OCI-LY3 (cell line): Measurements from ENCODE around the gene RNF14.

ENCODE experiments used
- CTCF ChIP-seq: fragments of 200-600, 300-600 bp; sonication (generic); IDR thresholded peaks from 2 replicates; pipeline ENCODE4 v1.5.1; 2014; ENCODE audit warnings: antibody characterized with exemption, low read length, low read depth
- EZH2phosphoT487 ChIP-seq: fragments of 200-600 bp; shearing (Covaris generic); IDR thresholded peaks from 2 replicates; pipeline ENCODE4 v1.6.1; 2018; ENCODE audit warnings: antibody characterized with exemption, mixed run types, low read depth

GRCh38 chr5:141994511-141995136, 25.7 kb downstream of the RNF14 start:
- no peak for TF ChIP-seq CTCF
- no peak for TF ChIP-seq EZH2phosphoT487
